Esophagus muscularis mucosa (tissue), 3 donors: ENCODE data around the gene GUCA2A.

ENCODE experiments used
- POLR2A ChIP-seq: fragments of 450-650 bp; IDR thresholded peaks from one replicate; pipeline ENCODE4 v1.6.1; 2017; ENCODE audit warnings: antibody characterized with exemption, moderate library complexity, mild to moderate bottlenecking, low read depth
- POLR2AphosphoS5 ChIP-seq, 2 donors: sonication (generic); formaldehyde crosslinking; IDR thresholded peaks; one replicate each; pipeline ENCODE4 v1.6.1; 2017; ENCODE audit warnings: antibody characterized with exemption in 2 of 2
- TF ChIP-seq, protein P1 (sequence below), 3 experiments: fragments of 200-600 bp in 2 of 3; fragments of 450-650 bp in 1 of 3; sonication (generic) in 2 of 3; IDR thresholded peaks; one replicate each; pipeline ENCODE4 v1.5.1; 2017 to 2019; ENCODE audit warnings: antibody characterized with exemption in 3 of 3, mild to moderate bottlenecking in 2 of 3, moderate library complexity in 1 of 3

DNA sequence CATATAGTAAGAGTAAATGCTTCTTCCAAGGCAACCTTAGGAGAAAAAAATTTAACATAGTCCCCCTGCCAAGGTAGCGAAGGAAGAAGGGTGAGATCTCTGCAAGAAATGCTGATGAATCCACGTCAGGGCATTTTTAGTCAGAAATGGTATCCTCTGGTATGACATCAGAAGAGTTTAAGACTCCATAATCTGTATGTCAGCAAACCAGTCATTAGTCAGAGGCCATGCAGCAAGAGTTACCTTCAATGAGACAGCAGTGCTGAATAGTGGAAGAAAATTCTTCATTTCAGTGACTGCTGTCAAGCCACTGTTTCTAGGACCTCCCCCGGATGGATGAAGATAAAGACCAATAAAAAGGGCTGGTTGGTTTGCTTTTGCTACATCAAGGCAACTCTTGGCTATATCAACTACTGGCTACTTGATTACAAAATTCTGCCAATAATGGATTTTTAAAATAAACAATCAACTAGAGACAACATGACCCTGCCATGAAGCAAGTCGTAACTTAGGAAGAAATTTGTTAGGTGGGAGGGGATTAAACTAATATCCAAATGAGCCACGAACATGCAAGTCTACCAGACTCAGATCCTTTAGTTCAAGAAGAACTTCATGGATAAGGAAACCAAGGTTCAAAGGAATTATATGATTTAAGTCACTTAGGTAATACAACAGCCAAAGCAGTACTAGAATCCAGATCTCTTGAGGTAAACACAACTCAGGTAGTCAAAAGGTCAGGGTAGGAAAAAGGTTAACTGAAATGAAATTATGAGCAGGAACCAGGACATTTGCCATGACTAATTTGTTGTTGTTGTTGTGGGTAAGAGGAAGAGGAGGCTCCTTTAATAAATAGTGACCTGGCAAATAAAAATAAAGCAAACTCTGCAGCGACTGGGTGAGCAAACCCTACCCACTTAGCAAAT is 25.6 kb upstream of the GUCA2A start:
- TF ChIP-seq, protein P1, sequence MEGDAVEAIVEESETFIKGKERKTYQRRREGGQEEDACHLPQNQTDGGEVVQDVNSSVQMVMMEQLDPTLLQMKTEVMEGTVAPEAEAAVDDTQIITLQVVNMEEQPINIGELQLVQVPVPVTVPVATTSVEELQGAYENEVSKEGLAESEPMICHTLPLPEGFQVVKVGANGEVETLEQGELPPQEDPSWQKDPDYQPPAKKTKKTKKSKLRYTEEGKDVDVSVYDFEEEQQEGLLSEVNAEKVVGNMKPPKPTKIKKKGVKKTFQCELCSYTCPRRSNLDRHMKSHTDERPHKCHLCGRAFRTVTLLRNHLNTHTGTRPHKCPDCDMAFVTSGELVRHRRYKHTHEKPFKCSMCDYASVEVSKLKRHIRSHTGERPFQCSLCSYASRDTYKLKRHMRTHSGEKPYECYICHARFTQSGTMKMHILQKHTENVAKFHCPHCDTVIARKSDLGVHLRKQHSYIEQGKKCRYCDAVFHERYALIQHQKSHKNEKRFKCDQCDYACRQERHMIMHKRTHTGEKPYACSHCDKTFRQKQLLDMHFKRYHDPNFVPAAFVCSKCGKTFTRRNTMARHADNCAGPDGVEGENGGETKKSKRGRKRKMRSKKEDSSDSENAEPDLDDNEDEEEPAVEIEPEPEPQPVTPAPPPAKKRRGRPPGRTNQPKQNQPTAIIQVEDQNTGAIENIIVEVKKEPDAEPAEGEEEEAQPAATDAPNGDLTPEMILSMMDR (IDR thresholded peaks at IDR 0.05): no peak
- TF ChIP-seq POLR2AphosphoS5 (IDR thresholded peaks at IDR 0.05) (no peak), POLR2A (no peak)
